GM18520 (cell line): ENCODE data around the gene TRPM3.

Experiments
- ATAC-seq: cut with Tn5 transposase; IDR thresholded peaks from one replicate; pipeline ENCODE4 v1.9.1; 2021; ENCODE audit not compliant: unreplicated experiment

The TRPM3 gene

DNA sequence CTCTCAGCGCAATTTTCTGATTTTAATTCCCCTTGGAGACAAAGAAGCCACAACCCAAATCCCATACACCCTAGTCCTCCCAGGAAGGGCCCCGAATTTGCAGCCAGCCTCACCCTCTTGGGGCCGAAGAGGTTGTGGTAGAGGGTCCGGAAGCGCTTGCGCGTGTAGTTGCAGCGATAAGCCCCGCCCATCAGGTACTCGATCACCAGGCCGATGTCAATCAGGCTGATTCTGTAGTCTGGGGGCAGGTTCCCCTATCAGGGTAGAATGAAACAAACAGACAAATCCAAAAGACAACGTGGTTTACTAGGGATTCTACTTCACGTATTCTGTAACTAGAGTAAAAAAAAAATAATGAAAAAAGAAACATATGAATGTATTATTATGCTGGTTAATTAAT, 496.3 kb downstream of the TRPM3 start:
- ATAC-seq: no peak

DNA sequence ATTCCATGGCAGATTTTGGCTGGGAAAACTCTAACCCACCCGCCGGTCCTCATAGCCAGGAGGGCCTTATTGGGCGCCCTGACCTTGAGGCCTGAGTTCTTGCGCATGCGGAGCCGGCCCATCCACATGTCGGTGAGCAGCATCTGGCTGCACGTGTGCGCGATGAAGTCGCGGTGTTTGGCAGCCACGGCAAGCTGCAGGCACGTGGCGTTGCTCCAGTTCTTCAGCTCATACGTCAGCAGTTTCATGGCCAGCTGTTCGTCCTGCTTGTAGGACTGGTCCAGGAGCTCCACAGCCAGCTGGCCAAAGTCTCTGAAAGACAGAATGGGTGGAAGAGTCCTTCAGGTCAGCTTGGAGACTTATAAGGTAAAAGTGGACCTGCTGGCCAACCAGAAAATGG, 502.6 kb downstream of the TRPM3 start:
- no peak for ATAC-seq

GRCh38 chr9:70617033-70617828, 504.2 kb downstream of the TRPM3 start:
- ATAC-seq: no peak

GRCh38 chr9:70616228-70616990, 505.0 kb downstream of the TRPM3 start:
- ATAC-seq: no peak

- ATAC-seq: no peak
These were observed 505.8 kb downstream of the TRPM3 start for GRCh38 chr9:70615464-70616138.

DNA sequence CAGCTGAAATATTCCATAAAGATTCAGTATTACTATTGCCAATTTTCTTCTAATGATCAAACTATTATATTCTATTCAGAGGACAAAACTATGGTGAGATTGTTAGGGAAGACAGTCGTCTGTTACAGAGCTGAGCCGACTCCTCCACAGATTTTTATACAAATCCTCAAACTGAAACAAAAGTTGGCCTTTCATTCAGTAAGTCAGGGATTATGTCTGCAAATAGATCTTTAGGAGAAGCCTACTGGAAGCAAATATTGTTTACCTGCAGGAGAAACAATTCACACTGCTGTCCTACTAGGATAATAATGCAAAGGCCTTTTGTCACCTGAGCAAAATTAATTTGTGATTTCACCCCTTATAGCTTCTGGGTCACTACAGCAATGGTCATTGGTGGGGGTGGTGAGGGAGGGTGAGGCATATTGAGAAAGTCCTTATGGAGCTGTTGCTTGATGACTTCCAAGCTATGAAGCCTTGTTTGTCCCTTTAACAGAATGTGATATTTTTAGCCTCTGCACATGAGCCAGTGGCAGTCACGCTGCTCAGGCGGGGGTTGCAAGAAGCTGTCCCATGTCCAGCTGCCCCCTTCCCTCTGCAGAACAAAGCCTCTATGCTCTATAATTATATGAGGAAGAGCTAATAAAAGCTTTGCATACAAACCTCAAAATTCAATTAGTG, 506.5 kb downstream of the TRPM3 start:
- no peak for ATAC-seq

GRCh38 chr9:70613024-70613768, 508.2 kb downstream of the TRPM3 start:
- ATAC-seq: no peak

- no peak for ATAC-seq
These were observed 511.2 kb downstream of the TRPM3 start for GRCh38 chr9:70610287-70610644.

GRCh38 chr9:70609542-70610286, 511.7 kb downstream of the TRPM3 start:
- no peak for ATAC-seq

- no peak for ATAC-seq
These were observed 512.4 kb downstream of the TRPM3 start for GRCh38 chr9:70609011-70609410.

GRCh38 chr9:70607926-70608325, 513.5 kb downstream of the TRPM3 start:
- no peak for ATAC-seq

- ATAC-seq: no peak
These were observed 514.1 kb downstream of the TRPM3 start for GRCh38 chr9:70607329-70607728.

- no peak for ATAC-seq
These were observed 518.4 kb downstream of the TRPM3 start for GRCh38 chr9:70603020-70603411.

DNA sequence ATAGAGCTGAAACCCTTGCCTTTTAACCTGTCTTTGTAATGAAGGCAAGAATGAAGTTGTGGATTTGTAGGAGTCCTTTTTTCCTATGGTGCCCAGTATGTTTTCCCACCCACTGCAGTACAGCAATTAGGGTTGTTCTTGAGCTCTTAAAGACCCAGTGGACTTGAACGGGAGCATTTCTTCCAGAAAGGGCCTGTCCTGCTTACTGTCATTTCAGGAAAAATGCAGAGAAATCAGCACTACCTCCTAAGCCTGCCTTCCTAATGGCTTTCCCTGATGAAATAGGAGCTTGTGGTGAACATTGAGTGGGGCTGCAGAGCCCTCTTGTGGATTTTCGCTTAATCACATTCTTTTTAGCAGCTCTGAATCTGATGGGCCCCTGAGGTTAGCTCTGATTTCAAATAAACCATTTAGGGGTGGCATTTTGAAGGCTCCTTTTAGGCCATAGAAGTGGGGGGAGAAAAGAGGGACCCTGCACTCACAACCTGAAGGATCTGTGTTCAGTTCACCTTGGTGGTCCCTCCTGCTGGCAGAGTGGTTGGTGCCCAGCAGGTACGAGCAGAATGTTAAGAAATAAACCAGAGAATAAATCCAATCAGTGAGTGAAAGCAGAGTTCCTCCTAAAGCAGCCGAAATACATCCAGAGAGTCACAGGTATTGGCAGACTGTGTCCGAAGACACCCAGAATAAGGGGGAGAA, 519.0 kb downstream of the TRPM3 start:
- peak; percentile 74 for ATAC-seq

DNA sequence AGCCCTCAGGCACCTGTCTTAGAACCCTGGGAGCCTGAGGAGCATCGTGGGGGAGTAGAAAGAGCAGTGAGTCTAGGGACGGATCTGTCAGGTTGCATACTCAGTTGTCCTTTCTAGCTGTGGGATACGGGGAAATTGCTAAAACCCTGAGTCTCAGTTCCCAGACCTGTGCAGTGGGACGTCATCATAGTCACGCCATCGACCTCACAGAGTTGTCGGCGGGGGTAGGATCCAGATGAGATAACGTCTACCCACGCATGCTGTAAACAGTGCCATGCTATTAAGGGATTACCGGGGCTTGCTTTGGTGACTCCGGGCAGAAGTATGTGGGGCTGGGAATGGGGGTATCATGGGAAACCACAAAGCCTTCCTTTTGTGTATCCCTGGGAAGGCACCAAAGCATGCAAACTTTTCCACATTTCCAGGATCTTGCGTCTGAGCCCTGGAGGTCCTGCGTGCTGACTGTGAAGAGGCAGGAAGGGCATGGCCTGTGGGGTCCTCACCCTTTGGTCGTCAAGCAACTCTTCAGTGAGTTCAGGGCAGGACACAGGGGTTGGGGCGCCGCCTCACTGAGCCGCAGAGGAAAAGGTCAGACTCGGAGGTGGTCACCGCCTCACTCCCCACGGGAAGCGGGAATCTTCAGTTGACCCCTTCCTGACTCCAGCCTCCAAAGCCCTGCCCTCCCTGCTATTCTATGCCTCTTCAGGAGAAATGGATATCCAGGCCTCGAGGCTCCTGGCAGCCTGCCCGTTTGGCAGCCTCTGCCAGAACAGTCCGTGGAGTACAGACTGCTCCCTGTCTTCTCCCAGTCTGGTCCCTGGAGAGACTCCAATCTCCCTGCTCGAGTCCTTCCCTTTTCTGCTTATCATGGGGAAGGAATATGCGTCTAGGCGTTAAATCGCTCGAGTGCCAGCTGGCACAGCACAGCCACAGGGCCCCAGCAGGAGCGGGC, 520.1 kb downstream of the TRPM3 start:
- no peak for ATAC-seq

- ATAC-seq: no peak
These were observed 520.9 kb downstream of the TRPM3 start for GRCh38 chr9:70600506-70600905.

DNA sequence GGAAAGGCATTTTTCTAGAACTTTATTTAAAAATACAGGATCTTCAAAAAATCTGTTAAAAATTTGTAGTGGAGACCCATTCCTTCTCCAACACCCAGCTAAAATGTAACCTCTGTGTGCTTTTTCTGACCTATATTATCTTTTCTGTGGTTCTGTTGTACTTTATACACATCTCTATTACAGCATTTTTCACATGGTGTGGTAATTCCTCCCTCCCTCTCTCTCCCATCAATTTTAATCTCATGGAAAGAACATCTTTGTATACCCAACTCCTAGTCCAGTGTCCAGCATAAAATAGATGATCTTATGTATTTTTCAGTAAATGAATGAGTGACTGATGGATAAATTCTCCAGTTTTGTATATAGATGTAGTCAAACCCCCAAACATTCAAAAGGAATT, 523.5 kb downstream of the TRPM3 start:
- ATAC-seq: no peak

DNA sequence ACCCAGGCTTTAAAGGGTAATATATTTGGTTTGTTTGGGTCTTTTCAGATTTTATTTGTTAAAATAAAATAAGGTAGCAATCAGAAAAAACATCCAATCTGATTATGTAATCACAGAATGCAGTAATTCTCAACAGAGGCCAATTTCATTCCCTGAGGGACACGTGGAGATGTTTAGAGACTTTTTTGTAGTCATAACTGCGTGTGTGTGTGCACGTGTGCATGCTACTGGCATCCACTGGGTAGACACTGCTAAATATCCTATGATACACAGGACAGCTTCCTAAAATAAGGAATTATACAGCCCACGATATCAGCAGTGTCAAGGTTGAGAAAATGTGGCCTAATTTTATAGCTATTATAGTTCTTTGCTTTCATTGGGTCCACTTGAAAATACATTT, 526.2 kb downstream of the TRPM3 start:
- ATAC-seq: no peak
